Activated effector memory CD4-positive, alpha-beta T cell treated with anti-CD3 and anti-CD28 coated beads, Interleukin-2, amount 50 U/mL, for 16 hours (primary cell): ENCODE results near the gene GNB3.

Experiments
- DNase-seq: peaks from one replicate; pipeline ENCODE4 v3.0.0-alpha.2; 2020

The GNB3 gene

GRCh38 chr12:6839482-6840201, 1.1 kb upstream of the GNB3 start:
- no peak for DNase-seq

GRCh38 chr12:6840330-6840729, 395 bp upstream of the GNB3 start:
- no peak for DNase-seq

- no peak for DNase-seq
Measured at GRCh38 chr12:6842075-6842474, 1.4 kb downstream of the GNB3 start.

- no peak for DNase-seq
Measured at GRCh38 chr12:6843118-6843902, 2.6 kb downstream of the GNB3 start.

GRCh38 chr12:6845395-6845794, 4.7 kb downstream of the GNB3 start:
- DNase-seq = no peak

GRCh38 chr12:6846316-6846869, 5.7 kb downstream of the GNB3 start:
- DNase-seq = no peak

GRCh38 chr12:6847676-6848075, 7.0 kb downstream of the GNB3 start:
- no peak for DNase-seq

- DNase-seq = no peak
Measured at GRCh38 chr12:6849427-6849826, 8.7 kb downstream of the GNB3 start.

- no peak for DNase-seq
Measured at GRCh38 chr12:6849976-6850560, 9.3 kb downstream of the GNB3 start.

- DNase-seq = no peak
Measured at GRCh38 chr12:6850796-6851152, 10.0 kb downstream of the GNB3 start.

- DNase-seq = peak; percentile 96
Measured at GRCh38 chr12:6851153-6851920, 10.6 kb downstream of the GNB3 start, which contains the start of gene CDCA3. Gene CDCA3 (minus strand): TSS chr12:6851286. CDS start chr12:6850952, 334 bp downstream.

GRCh38 chr12:6851921-6852650, 11.4 kb downstream of the GNB3 start, which contains the start of gene USP5:
Gene USP5 (plus strand): TSS chr12:6852150. CDS start chr12:6852180, 30 bp downstream.
- peak; percentile 99 for DNase-seq

- peak; percentile 89 for DNase-seq
Measured at GRCh38 chr12:6852651-6853354, 12.1 kb downstream of the GNB3 start.

GRCh38 chr12:6853626-6854025, 12.9 kb downstream of the GNB3 start:
- no peak for DNase-seq

- no peak for DNase-seq
Measured at GRCh38 chr12:6854036-6854435, 13.3 kb downstream of the GNB3 start.

GRCh38 chr12:6855322-6855721, 14.6 kb downstream of the GNB3 start:
- no peak for DNase-seq

GRCh38 chr12:6858799-6859198, 18.1 kb downstream of the GNB3 start:
- DNase-seq = no peak

GRCh38 chr12:6860116-6860515, 19.4 kb downstream of the GNB3 start:
- DNase-seq = no peak

- no peak for DNase-seq
Measured at GRCh38 chr12:6860942-6861341, 20.2 kb downstream of the GNB3 start.

GRCh38 chr12:6861391-6861790, 20.7 kb downstream of the GNB3 start:
- no peak for DNase-seq

- DNase-seq = no peak
Measured at GRCh38 chr12:6863033-6863432, 22.3 kb downstream of the GNB3 start.
